OCI-LY3 (cell line): Measurements from ENCODE around the gene DLG1.

Experiments
- H2AFZ ChIP-seq: fragments of 200-600, 300-600 bp; shearing (Covaris generic); 2 replicates; pipeline ENCODE4 v1.6.0; 2014; ENCODE audit warnings: antibody characterized with exemption, low read depth, low read length
- H3K27ac ChIP-seq: fragments of 200-600, 300-600 bp; sonication (generic); 2 replicates; pipeline ENCODE4 v1.5.1; 2014; ENCODE audit warnings: mild to moderate bottlenecking, low read length, moderate library complexity, mixed read lengths
- H3K27me3 ChIP-seq: fragments of 200-600, 300-600 bp; sonication (generic); 2 replicates; pipeline ENCODE4 v1.6.1; 2014; ENCODE audit warnings: low read depth, low read length, mixed read lengths
- H3K36me3 ChIP-seq: fragments of 200-600, 300-600 bp; sonication (generic); replicated peaks from 2 replicates; pipeline ENCODE3; 2014; ENCODE audit warnings: low read depth, low read length, mixed read lengths
- H3K4me1 ChIP-seq: fragments of 300-600, 200-600 bp; sonication (generic); 2 replicates; pipeline ENCODE4 v1.6.1; 2014; ENCODE audit warnings: low read length, mixed read lengths
- H3K4me2 ChIP-seq: fragments of 200-600, 300-600 bp; sonication (generic); 2 replicates; pipeline ENCODE4 v1.6.1; 2014; ENCODE audit warnings: low read length, mixed read lengths
- H3K4me3 ChIP-seq: fragments of 300-600, 200-600 bp; sonication (generic); 2 replicates; pipeline ENCODE4 v1.5.1; 2014; ENCODE audit warnings: antibody characterized with exemption, mild to moderate bottlenecking, low read length, moderate library complexity
- H3K79me2 ChIP-seq: fragments of 300-600, 200-600 bp; shearing (Covaris generic); 2 replicates; pipeline ENCODE4 v1.6.1; 2014; ENCODE audit warnings: mild to moderate bottlenecking, low read length, mixed read lengths
- H3K9ac ChIP-seq: fragments of 300-600, 200-600 bp; shearing (Covaris generic); 2 replicates; pipeline ENCODE4 v1.6.0; 2014; ENCODE audit warnings: mild to moderate bottlenecking, low read length, moderate library complexity
- H3K9me3 ChIP-seq: fragments of 200-600, 300-600 bp; shearing (Covaris generic); 2 replicates; pipeline ENCODE4 v1.6.1; 2014; ENCODE audit warnings: low read length, mixed read lengths; ENCODE audit not compliant: insufficient read depth
- H4K20me1 ChIP-seq: fragments of 200-600, 300-600 bp; sonication (generic); 2 replicates; pipeline ENCODE4 v1.6.1; 2016; ENCODE audit warnings: low read length, mixed read lengths; ENCODE audit not compliant: insufficient read depth
- CTCF ChIP-seq: fragments of 200-600, 300-600 bp; sonication (generic); IDR thresholded peaks from 2 replicates; pipeline ENCODE4 v1.5.1; 2014; ENCODE audit warnings: antibody characterized with exemption, low read length, low read depth
- EZH2phosphoT487 ChIP-seq: fragments of 200-600 bp; shearing (Covaris generic); IDR thresholded peaks from 2 replicates; pipeline ENCODE4 v1.6.1; 2018; ENCODE audit warnings: antibody characterized with exemption, mixed run types, low read depth

DLG1 gene

GRCh38 chr3:197008436-197009209 lies 289.8 kb downstream of the DLG1 start:
- H3K9ac ChIP-seq = no peak overlapping the region
- no peaks in the 10 kb centered on the region for H3K9me3 ChIP-seq
- H2AFZ ChIP-seq = no peak overlapping the region
- no peaks in the 10 kb centered on the region for H3K36me3 ChIP-seq
- no peaks in the 10 kb centered on the region for H3K27me3 ChIP-seq
- H3K4me3 ChIP-seq = no peak overlapping the region
- no peak overlapping the region for H3K4me2 ChIP-seq
- TF ChIP-seq CTCF (no peak), EZH2phosphoT487 (no peak)
- H4K20me1 ChIP-seq = no peaks in the 10 kb centered on the region
- no peaks in the 10 kb centered on the region for H3K79me2 ChIP-seq
- H3K4me1 ChIP-seq = peaks cover 11% of the 10 kb centered on the region
- H3K27ac ChIP-seq = no peak overlapping the region

GRCh38 chr3:197007953-197008352 lies 290.5 kb downstream of the DLG1 start:
- Histone ChIP-seq H3K27ac (no peak overlapping the region), H3K4me2 (no peak overlapping the region), H3K27me3 (no peaks in the 10 kb centered on the region), H2AFZ (no peak overlapping the region), H3K4me3 (no peak overlapping the region), H3K79me2 (no peaks in the 10 kb centered on the region), H4K20me1 (no peaks in the 10 kb centered on the region), H3K4me1 (peaks cover 11% of the 10 kb centered on the region), H3K9ac (no peak overlapping the region), H3K9me3 (no peaks in the 10 kb centered on the region), H3K36me3 (no peaks in the 10 kb centered on the region)
- TF ChIP-seq EZH2phosphoT487 = no peak
- TF ChIP-seq CTCF = no peak

- Histone ChIP-seq H3K9me3 (no peaks in the 10 kb centered on the region), H3K27ac (no peak overlapping the region), H3K79me2 (no peaks in the 10 kb centered on the region), H3K9ac (no peak overlapping the region), H3K36me3 (no peaks in the 10 kb centered on the region), H2AFZ (no peak overlapping the region), H3K4me3 (no peak overlapping the region), H3K4me2 (no peak overlapping the region), H3K27me3 (no peaks in the 10 kb centered on the region), H3K4me1 (peaks cover 11% of the 10 kb centered on the region), H4K20me1 (no peaks in the 10 kb centered on the region)
- TF ChIP-seq CTCF (no peak), EZH2phosphoT487 (no peak)
Measured at GRCh38 chr3:197007296-197007940, 291.0 kb downstream of the DLG1 start.

- H3K27ac ChIP-seq = no peak overlapping the region
- TF ChIP-seq CTCF (no peak), EZH2phosphoT487 (no peak)
Measured at GRCh38 chr3:197006860-197007259, 291.6 kb downstream of the DLG1 start.

More at GRCh38 chr3:197006860-197007259, 291.6 kb downstream of the DLG1 start:
- Histone ChIP-seq H2AFZ (no peak overlapping the region), H3K9me3 (no peaks in the 10 kb centered on the region), H4K20me1 (no peaks in the 10 kb centered on the region), H3K9ac (no peak overlapping the region), H3K4me2 (no peak overlapping the region), H3K4me3 (no peak overlapping the region), H3K4me1 (peaks cover 16% of the 10 kb centered on the region), H3K79me2 (no peaks in the 10 kb centered on the region), H3K36me3 (no peaks in the 10 kb centered on the region), H3K27me3 (no peaks in the 10 kb centered on the region)
